CD14-positive monocyte (primary cell): ENCODE measurements around the gene BCAP29. TPM values are rescaled to one million over a fixed set of nuclear protein-coding genes. Genes with fewer than 3 reads are reported as not detected.
A peak's percentile ranks its signal among the peaks of the same experiment; 100 is the strongest.

ENCODE experiments used
- DNase-seq, 3 donors: peaks; one replicate each; pipeline ENCODE4 v3.0.0-alpha.2; 2011 to 2022
- H2AFZ ChIP-seq: 2 replicates; pipeline ENCODE4 v1.6.0; 2012; ENCODE audit warnings: mild to moderate bottlenecking, low read depth, low read length, inconsistent platforms; ENCODE audit not compliant: insufficient read depth, poor library complexity, severe bottlenecking
- H3K27ac ChIP-seq, 2 donors: 1 replicate in 1 of 2; 2 replicates in 1 of 2; pipeline ENCODE4 v1.5.1; 2012 to 2013; ENCODE audit warnings: low read length in 2 of 2, control low read depth in 1 of 2, inconsistent platforms in 1 of 2, low read depth in 1 of 2, mild to moderate bottlenecking in 1 of 2
- H3K27me3 ChIP-seq, 2 donors: one replicate each; pipeline versions ENCODE4 v1.6.0 to v1.6.1; 2011 to 2013; ENCODE audit warnings: low read length in 2 of 2; ENCODE audit not compliant: control insufficient read depth in 2 of 2, insufficient read depth in 2 of 2
- H3K36me3 ChIP-seq, 2 donors: replicated peaks in 1 of 2; 1 replicate in 1 of 2; 2 replicates in 1 of 2; pipeline versions ENCODE4 v1.5.1 to v1.6.1; 2012 to 2013; ENCODE audit warnings: low read length in 2 of 2, control low read depth in 1 of 2, inconsistent platforms in 1 of 2, mild to moderate bottlenecking in 1 of 2; ENCODE audit not compliant: insufficient read depth in 2 of 2, control insufficient read depth in 1 of 2
- H3K4me1 ChIP-seq, 2 donors: 1 replicate in 1 of 2; 2 replicates in 1 of 2; pipeline versions ENCODE4 v1.5.1 to v1.6.1; 2012 to 2013; ENCODE audit warnings: low read length in 2 of 2, control low read depth in 1 of 2, inconsistent platforms in 1 of 2, mild to moderate bottlenecking in 1 of 2, moderate library complexity in 1 of 2; ENCODE audit not compliant: insufficient read depth in 2 of 2, control insufficient read depth in 1 of 2
- H3K4me2 ChIP-seq: replicated peaks from 2 replicates; pipeline ENCODE3; 2012; ENCODE audit warnings: low read length, moderate library complexity, mild to moderate bottlenecking; ENCODE audit not compliant: poor library complexity, severe bottlenecking; ENCODE audit errors: extremely low read depth
- H3K4me3 ChIP-seq, 3 experiments: fragments of 200-600 bp in 1 of 3; sonication (generic) in 1 of 3; replicated peaks in 1 of 3; 1 replicate in 2 of 3; 2 replicates in 1 of 3; pipeline ENCODE4 v1.5.1; 2011 to 2013; ENCODE audit warnings: low read length in 3 of 3, mild to moderate bottlenecking in 3 of 3, control low read depth in 2 of 3, low read depth in 2 of 3, inconsistent platforms in 1 of 3, moderate library complexity in 1 of 3
- H3K79me2 ChIP-seq: 2 replicates; pipeline ENCODE4 v1.6.0; 2012; ENCODE audit warnings: mild to moderate bottlenecking, control low read depth, inconsistent platforms, low read length, moderate library complexity; ENCODE audit not compliant: insufficient read depth
- H3K9ac ChIP-seq: 2 replicates; pipeline ENCODE4 v1.6.0; 2017; ENCODE audit warnings: low read length, mild to moderate bottlenecking; ENCODE audit not compliant: insufficient read depth, poor library complexity, severe bottlenecking
- H3K9me3 ChIP-seq, 2 donors: replicated peaks in 1 of 2; 1 replicate in 1 of 2; 2 replicates in 1 of 2; pipeline versions ENCODE4 v1.5.1 to v1.6.1; 2012 to 2013; ENCODE audit warnings: low read length in 2 of 2, control low read depth in 1 of 2; ENCODE audit not compliant: control insufficient read depth in 1 of 2, insufficient read depth in 1 of 2
- H4K20me1 ChIP-seq: 2 replicates; pipeline ENCODE4 v1.6.0; 2012; ENCODE audit warnings: mild to moderate bottlenecking, low read length, control low read depth, moderate library complexity; ENCODE audit not compliant: insufficient read depth
- H3K27ac Mint-ChIP-seq, 7 donors: one replicate each; pipeline ENCODE4 v1.8.0; 2020; ENCODE audit warnings: mild to moderate bottlenecking in 7 of 7, mixed read lengths in 7 of 7, moderate library complexity in 6 of 7, inconsistent platforms in 2 of 7
- H3K27me3 Mint-ChIP-seq, 3 donors: one replicate each; pipeline ENCODE4 v1.8.0; 2021 to 2022; ENCODE audit warnings: low read depth in 3 of 3, mild to moderate bottlenecking in 3 of 3, mixed read lengths in 3 of 3, moderate library complexity in 3 of 3, inconsistent platforms in 1 of 3
- H3K36me3 Mint-ChIP-seq, 2 donors: one replicate each; pipeline ENCODE4 v1.8.0; 2020; ENCODE audit warnings: mixed read lengths in 2 of 2, inconsistent platforms in 1 of 2, mild to moderate bottlenecking in 1 of 2
- H3K4me1 Mint-ChIP-seq: one replicate; pipeline ENCODE4 v1.8.0; 2020; ENCODE audit warnings: mild to moderate bottlenecking, mixed read lengths
- H3K4me3 Mint-ChIP-seq, 2 donors: one replicate each; pipeline ENCODE4 v1.8.0; 2020; ENCODE audit warnings: mild to moderate bottlenecking in 2 of 2, mixed read lengths in 2 of 2, moderate library complexity in 1 of 2
- H3K9me3 Mint-ChIP-seq, 7 donors: one replicate each; pipeline ENCODE4 v1.8.0; 2020 to 2022; ENCODE audit warnings: mixed read lengths in 7 of 7, mild to moderate bottlenecking in 6 of 7, moderate library complexity in 6 of 7, inconsistent platforms in 2 of 7
- whole genome bisulfite sequencing: methylation state at CpG from one replicate; pipeline ENCODE4 v1.1.5; 2013; ENCODE audit warnings: missing lambda C conversion rate; ENCODE audit not compliant: insufficient coverage; 5-methylcytosine and 5-hydroxymethylcytosine counted together
- intact Hi-C, 2 donors: fragments of 100-400 bp; cut with micrococcal nuclease; formaldehyde crosslinking; loops; one replicate each; pipeline versions ENCODE4 v1.15.0 to v1.15.1; 2023
- polyA plus RNA-seq, 3 donors: library from polyadenylated mRNA; depleted of rRNA in 1 of 3; unstranded in 2 of 3; stranded (reverse) in 1 of 3; fragments of 300-500 nt in 2 of 3; fragments of >200 nt in 1 of 3; fragmentation: Illumina TruSeq in 2 of 3; gene quantifications; 1 replicate in 2 of 3; 2 replicates in 1 of 3; pipeline ENCODE4 v1.2.3, GENCODE V29; 2012 to 2021
- TF ChIP-seq, protein P1 (sequence below): fragments of 200-600 bp; IDR thresholded peaks from one replicate; pipeline ENCODE4 v1.8.0; 2022; ENCODE audit warnings: antibody characterized with exemption, mild to moderate bottlenecking

BCAP29 gene
- polyA plus RNA-seq, 3 donors, result 35.2 to 76.0 (median 58.8) TPM

DNA sequence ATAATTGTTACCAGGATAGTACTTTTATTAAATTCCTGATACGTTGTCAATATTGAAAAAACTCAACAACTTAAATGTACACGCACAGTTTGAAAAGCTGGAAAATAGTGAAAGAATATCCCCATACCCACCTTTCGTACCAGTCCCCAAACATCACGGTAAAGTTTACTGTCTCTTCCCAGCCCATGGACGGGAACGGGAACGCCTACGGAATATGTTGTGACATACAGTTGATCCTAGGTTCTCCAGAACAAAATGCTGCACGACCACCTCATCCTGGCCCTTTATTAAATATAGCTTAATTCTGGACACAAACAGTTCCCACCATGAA lies 527 bp upstream of the BCAP29 start:
- Histone ChIP-seq H3K36me3 (peaks cover 7 to 22% of the 10 kb centered on the region in 2 donors), H3K4me1 (peaks cover 9 to 15% of the 10 kb centered on the region in 2 donors), H3K79me2 (peaks cover 5% of the 10 kb centered on the region), H3K27me3 (no peaks in the 10 kb centered on the region), H3K27ac (peak overlapping the region; percentile 25 to 76), H3K9me3 (no peaks in the 10 kb centered on the region), H3K9ac (peak overlapping the region; percentile 78), H3K4me2 (peak overlapping the region; percentile 78), H2AFZ (peak overlapping the region; percentile 99), H4K20me1 (no peaks in the 10 kb centered on the region), H3K4me3 (peak overlapping the region; percentile 67 to 86 (median 83))
- intact Hi-C loops, result no loop called here
- Mint-ChIP-seq H3K4me3 (peak overlapping the region; percentile 93 to 95), H3K27ac (peak overlapping the region; percentile 78 to 92 (median 86)), H3K27me3 (peaks cover 0 to 2% (median 0%) of the 10 kb centered on the region in 3 donors), H3K36me3 (peaks cover 14 to 20% of the 10 kb centered on the region in 2 donors), H3K4me1 (peaks cover 19% of the 10 kb centered on the region), H3K9me3 (no peaks in the 10 kb centered on the region)
- 0% methylated on average over 1 of the region's 9 CpGs for WGBS
- no peak for DNase-seq
- TF ChIP-seq, protein P1, sequence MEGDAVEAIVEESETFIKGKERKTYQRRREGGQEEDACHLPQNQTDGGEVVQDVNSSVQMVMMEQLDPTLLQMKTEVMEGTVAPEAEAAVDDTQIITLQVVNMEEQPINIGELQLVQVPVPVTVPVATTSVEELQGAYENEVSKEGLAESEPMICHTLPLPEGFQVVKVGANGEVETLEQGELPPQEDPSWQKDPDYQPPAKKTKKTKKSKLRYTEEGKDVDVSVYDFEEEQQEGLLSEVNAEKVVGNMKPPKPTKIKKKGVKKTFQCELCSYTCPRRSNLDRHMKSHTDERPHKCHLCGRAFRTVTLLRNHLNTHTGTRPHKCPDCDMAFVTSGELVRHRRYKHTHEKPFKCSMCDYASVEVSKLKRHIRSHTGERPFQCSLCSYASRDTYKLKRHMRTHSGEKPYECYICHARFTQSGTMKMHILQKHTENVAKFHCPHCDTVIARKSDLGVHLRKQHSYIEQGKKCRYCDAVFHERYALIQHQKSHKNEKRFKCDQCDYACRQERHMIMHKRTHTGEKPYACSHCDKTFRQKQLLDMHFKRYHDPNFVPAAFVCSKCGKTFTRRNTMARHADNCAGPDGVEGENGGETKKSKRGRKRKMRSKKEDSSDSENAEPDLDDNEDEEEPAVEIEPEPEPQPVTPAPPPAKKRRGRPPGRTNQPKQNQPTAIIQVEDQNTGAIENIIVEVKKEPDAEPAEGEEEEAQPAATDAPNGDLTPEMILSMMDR, result no peak

DNA sequence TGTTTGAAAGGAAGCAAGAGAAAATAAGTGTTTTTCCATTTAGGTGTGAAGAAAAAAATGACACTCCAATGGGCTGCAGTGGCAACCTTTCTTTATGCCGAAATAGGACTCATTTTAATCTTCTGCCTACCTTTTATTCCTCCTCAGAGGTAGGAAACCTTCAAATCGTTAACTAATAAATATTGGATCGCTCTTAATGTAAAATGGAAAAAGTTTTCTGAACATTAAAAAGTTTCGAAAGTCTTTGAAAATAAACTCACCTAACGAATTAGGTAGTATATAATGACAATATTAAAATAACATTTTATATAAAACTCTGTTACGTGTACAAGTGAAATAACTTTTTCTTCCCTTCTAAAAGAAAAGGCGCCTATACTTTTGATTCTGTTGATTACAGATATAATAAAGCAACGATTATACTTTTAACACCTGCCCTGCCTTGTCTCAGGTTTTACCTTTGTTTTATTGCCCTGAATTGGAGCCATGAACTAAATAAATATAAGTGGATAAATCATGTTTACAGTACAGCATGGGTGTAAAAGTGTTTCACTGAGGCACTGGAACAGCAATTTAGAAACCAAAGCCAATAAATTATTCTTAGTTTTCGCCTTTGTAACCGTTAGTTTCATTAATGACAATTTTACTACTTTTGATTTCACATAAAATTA lies 804 bp downstream of the BCAP29 start:
- Mint-ChIP-seq H3K4me1 (peaks cover 19% of the 10 kb centered on the region), H3K9me3 (peaks cover 0 to 2% (median 0%) of the 10 kb centered on the region in 7 donors), H3K36me3 (peaks cover 15 to 25% of the 10 kb centered on the region in 2 donors), H3K4me3 (peak overlapping the region; percentile 84 to 91), H3K27ac (peak overlapping the region in 6 of 7 donors; percentile 67 to 91 (median 84)), H3K27me3 (peaks cover 0 to 2% (median 0%) of the 10 kb centered on the region in 3 donors)
- peaks cover 5 to 26% of the 10 kb centered on the region in 2 donors for H3K36me3 ChIP-seq
- no peaks in the 10 kb centered on the region for H3K9me3 ChIP-seq
- peak overlapping the region; percentile 78 for H3K4me2 ChIP-seq
- DNase-seq, result no peak
- H2AFZ ChIP-seq, result peak overlapping the region; percentile 99
- no peaks in the 10 kb centered on the region for H3K27me3 ChIP-seq
- H3K27ac ChIP-seq, result peak overlapping the region; percentile 76 to 80
- no peaks in the 10 kb centered on the region for H4K20me1 ChIP-seq
- peaks cover 5% of the 10 kb centered on the region for H3K79me2 ChIP-seq
- intact Hi-C loops, result no loop called here
- peak overlapping the region; percentile 83 to 86 (median 83) for H3K4me3 ChIP-seq
- H3K9ac ChIP-seq, result peak overlapping the region; percentile 78
- peaks cover 9 to 15% of the 10 kb centered on the region in 2 donors for H3K4me1 ChIP-seq
- no CpG with 5 or more reads among the region's 10 CpGs for WGBS
- TF ChIP-seq, protein P1, result no peak
